HepG2 (cell line): ENCODE data around the gene PGS1. TPM values are rescaled to one million over a fixed set of nuclear protein-coding genes. Genes with fewer than 3 reads are reported as not detected.
A peak's percentile ranks its signal among the peaks of the same experiment; 100 is the strongest.

Source experiments
- ARHGAP35 ChIP-seq: sonication (generic); formaldehyde crosslinking; IDR thresholded peaks from 2 replicates; pipeline ENCODE4 v1.9.0; 2022; ENCODE audit warnings: mild to moderate bottlenecking, inconsistent platforms, moderate library complexity, missing genetic modification reagents, borderline replicate concordance
- ATF7-NPFF ChIP-seq: sonication (generic); formaldehyde crosslinking; IDR thresholded peaks from 2 replicates; pipeline ENCODE4 v1.8.1; 2023; ENCODE audit warnings: mild to moderate bottlenecking, low read depth, missing genetic modification reagents, moderate library complexity
- HNRNPL ChIP-seq: fragments of 200-400 bp; formaldehyde crosslinking; IDR thresholded peaks from 2 replicates; pipeline ENCODE4 v1.6.1; 2017; ENCODE audit warnings: mild to moderate bottlenecking, low read depth, low read length
- IRF9 ChIP-seq: sonication (generic); formaldehyde crosslinking; IDR thresholded peaks from 2 replicates; pipeline ENCODE4 v1.8.0; 2022; ENCODE audit warnings: missing genetic modification reagents, mild to moderate bottlenecking, borderline replicate concordance
- XBP1 ChIP-seq: sonication (generic); formaldehyde crosslinking; IDR thresholded peaks from 2 replicates; pipeline ENCODE4 v1.5.0; 2020; ENCODE audit warnings: missing genetic modification reagents
- ZBTB26 ChIP-seq: IDR thresholded peaks from 2 replicates; pipeline ENCODE4 v1.6.1; 2016; ENCODE audit warnings: missing compliant biosample characterization, missing genetic modification reagents, borderline replicate concordance
- ZBTB8A ChIP-seq: sonication (generic); formaldehyde crosslinking; IDR thresholded peaks from 2 replicates; pipeline ENCODE4 v1.4.0; 2020; ENCODE audit warnings: mild to moderate bottlenecking, low read depth, missing genetic modification reagents, borderline replicate concordance
- ZFP36 ChIP-seq: fragments of 150-350 bp; IDR thresholded peaks from 2 replicates; pipeline ENCODE4 v1.6.1; 2018; ENCODE audit warnings: borderline replicate concordance, low read length, low read depth; ENCODE audit not compliant: partially characterized antibody
- ZNF496 ChIP-seq: sonication (generic); formaldehyde crosslinking; IDR thresholded peaks from 2 replicates; pipeline ENCODE4 v1.8.1; 2023; ENCODE audit warnings: mild to moderate bottlenecking, moderate library complexity, missing genetic modification reagents; ENCODE audit not compliant: insufficient replicate concordance
- ZNF672 ChIP-seq: sonication (generic); formaldehyde crosslinking; IDR thresholded peaks from 2 replicates; pipeline ENCODE4 v1.8.1; 2022; ENCODE audit warnings: missing genetic modification reagents
- ZNF687 ChIP-seq: sonication (generic); formaldehyde crosslinking; IDR thresholded peaks from 2 replicates; pipeline ENCODE4 v1.5.1; 2020; ENCODE audit warnings: mild to moderate bottlenecking, missing genetic modification reagents, moderate library complexity
- ZNF703 ChIP-seq: sonication (generic); formaldehyde crosslinking; IDR thresholded peaks from 2 replicates; pipeline ENCODE4 v1.5.1; 2020; ENCODE audit warnings: missing genetic modification reagents, mild to moderate bottlenecking, moderate library complexity, borderline replicate concordance
- ZNF75D ChIP-seq: sonication (generic); formaldehyde crosslinking; IDR thresholded peaks from 2 replicates; pipeline ENCODE4 v1.8.1; 2023; ENCODE audit warnings: missing genetic modification reagents, mild to moderate bottlenecking, borderline replicate concordance
- ZNF792 ChIP-seq: IDR thresholded peaks from 2 replicates; pipeline ENCODE4 v1.6.1; 2016
- ZNF841 ChIP-seq: sonication (generic); formaldehyde crosslinking; IDR thresholded peaks from 2 replicates; pipeline ENCODE4 v1.8.1; 2023; ENCODE audit warnings: missing genetic modification reagents, borderline replicate concordance
- ZUFSP ChIP-seq: sonication (generic); formaldehyde crosslinking; IDR thresholded peaks from 2 replicates; pipeline ENCODE4 v1.9.0; 2021; ENCODE audit warnings: missing genetic modification reagents, mild to moderate bottlenecking, borderline replicate concordance
- polyA plus RNA-seq, 8 experiments: library from polyadenylated mRNA; depleted of rRNA in 3 of 8; stranded (reverse) in 7 of 8; unstranded in 1 of 8; fragments of >200 nt; fragmentation: Illumina TruSeq in 4 of 8; extraction: Trizol in 4 of 8; gene quantifications; 2 replicates each; pipeline versions ENCODE4 v1.2.1 to v1.2.3, GENCODE V29; 2011 to 2016; ENCODE audit warnings: low read depth in 4 of 8, missing spikeins in 1 of 8, mixed read lengths in 1 of 8; ENCODE audit not compliant: insufficient read depth in 1 of 8
- total RNA-seq, 5 experiments: library from RNA; depleted of rRNA; stranded (reverse); fragments of >200 nt; fragmentation: Illumina TruSeq; extraction: Trizol; gene quantifications; 2 replicates each; pipeline ENCODE4 v1.2.3, GENCODE V29; 2016; ENCODE audit warnings: low read depth in 1 of 5
- TF ChIP-seq, protein P1 (sequence below): sonication (generic); formaldehyde crosslinking; IDR thresholded peaks from 2 replicates; pipeline ENCODE4 v1.4.0; 2020; ENCODE audit warnings: missing genetic modification reagents

PGS1 gene
- total and polyA plus RNA-seq, 2 of the 13 experiments (the other 11 are each of a cell fraction or from before 2014, with no cell fraction given) = 25.9 to 31.5 TPM

DNA sequence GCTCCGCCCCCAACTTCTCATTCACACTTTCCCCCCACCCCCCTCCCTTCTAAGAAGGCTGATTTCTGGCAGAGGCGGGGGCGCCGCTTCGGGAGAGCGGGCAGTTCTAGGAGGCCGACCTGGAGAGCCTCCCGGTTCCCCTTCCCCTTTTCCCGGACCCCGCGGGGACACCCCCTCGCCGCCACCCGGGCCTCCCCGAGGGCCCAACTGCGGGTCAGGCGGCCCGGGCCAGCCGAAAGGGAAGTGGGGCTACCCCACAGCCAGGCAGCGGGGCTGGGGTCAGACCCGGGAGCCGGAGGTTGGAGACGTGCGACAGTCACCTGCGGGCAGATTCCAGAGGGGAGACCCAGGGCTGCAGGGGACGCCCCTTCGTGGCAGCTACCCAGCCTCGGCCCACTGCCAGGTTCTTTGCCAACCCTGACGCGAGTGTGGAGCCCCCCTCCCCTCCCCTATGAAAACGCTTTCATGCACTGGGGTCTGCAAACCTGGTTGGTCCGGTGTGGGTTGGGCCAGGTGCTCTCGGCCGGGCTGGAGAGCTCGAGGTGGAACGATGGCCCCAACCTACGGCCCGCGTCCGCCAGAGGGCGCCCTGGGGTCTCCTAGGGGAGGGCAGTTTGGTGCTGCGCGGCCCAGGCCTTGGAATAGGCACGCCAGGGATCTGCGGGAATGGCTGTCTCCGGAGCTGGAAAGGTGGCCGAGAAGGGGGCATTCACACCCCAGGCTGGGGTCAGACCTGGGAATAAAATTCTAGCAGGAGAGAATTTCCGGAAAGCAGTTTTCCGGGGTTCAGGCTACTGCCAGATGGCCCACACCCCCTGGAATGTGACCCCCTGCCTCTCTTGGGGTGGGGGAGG is 17.9 kb upstream of the PGS1 start (continued):
- TF ChIP-seq ZNF687 (peak; percentile 78), ZNF703 (CRISPR knock-in tag) (no peak), ZBTB8A (no peak), ATF7-NPFF (CRISPR knock-in tag) (peak; percentile 49; the same call in 1 of the 2 replicates), ZNF496 (no peak), ZNF75D (CRISPR knock-in tag) (no peak), IRF9 (CRISPR knock-in tag) (peak; percentile 68; the same call in 1 of the 2 replicates), HNRNPL (peak; percentile 52; the same call in 1 of the 2 replicates), ZUFSP (CRISPR knock-in tag) (no peak), XBP1 (no peak), ZFP36 (no peak), ZNF841 (CRISPR knock-in tag) (no peak), ZNF672 (CRISPR knock-in tag) (no peak), ARHGAP35 (CRISPR knock-in tag) (peak; percentile 79), ZNF792 (peak; percentile 45; the same call in 1 of the 2 replicates), ZBTB26 (CRISPR knock-in tag) (0 out of 2 replicates have a peak, but pooled peaks have one; percentile 61)
- TF ChIP-seq, protein P1, sequence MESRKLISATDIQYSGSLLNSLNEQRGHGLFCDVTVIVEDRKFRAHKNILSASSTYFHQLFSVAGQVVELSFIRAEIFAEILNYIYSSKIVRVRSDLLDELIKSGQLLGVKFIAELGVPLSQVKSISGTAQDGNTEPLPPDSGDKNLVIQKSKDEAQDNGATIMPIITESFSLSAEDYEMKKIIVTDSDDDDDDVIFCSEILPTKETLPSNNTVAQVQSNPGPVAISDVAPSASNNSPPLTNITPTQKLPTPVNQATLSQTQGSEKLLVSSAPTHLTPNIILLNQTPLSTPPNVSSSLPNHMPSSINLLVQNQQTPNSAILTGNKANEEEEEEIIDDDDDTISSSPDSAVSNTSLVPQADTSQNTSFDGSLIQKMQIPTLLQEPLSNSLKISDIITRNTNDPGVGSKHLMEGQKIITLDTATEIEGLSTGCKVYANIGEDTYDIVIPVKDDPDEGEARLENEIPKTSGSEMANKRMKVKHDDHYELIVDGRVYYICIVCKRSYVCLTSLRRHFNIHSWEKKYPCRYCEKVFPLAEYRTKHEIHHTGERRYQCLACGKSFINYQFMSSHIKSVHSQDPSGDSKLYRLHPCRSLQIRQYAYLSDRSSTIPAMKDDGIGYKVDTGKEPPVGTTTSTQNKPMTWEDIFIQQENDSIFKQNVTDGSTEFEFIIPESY (CRISPR knock-in tag) = peak; percentile 78
